HCT116 (cell line): ENCODE results near the gene INPP1.

Experiments used
- CEBPB ChIP-seq: IDR thresholded peaks from 2 replicates; pipeline ENCODE4 v1.6.1; 2012; ENCODE audit warnings: low read depth
- CTCF ChIP-seq, 3 experiments: fragments of 200-600 bp in 1 of 3; sonication (generic) in 1 of 3; IDR thresholded peaks in 2 of 3; conservative IDR thresholded peaks in 1 of 3; 2 replicates each; pipeline ENCODE4 v1.5.1; 2012 to 2017; ENCODE audit warnings: low read depth in 2 of 3, low read length in 2 of 3, antibody characterized with exemption in 1 of 3, borderline replicate concordance in 1 of 3, control low read depth in 1 of 3, mild to moderate bottlenecking in 1 of 3, mixed read lengths in 1 of 3, mixed run types in 1 of 3, moderate library complexity in 1 of 3; ENCODE audit not compliant: insufficient read depth in 1 of 3
- EZH2phosphoT487 ChIP-seq: fragments of 200-600 bp; IDR thresholded peaks from 2 replicates; pipeline ENCODE4 v1.6.1; 2018; ENCODE audit warnings: antibody characterized with exemption, borderline replicate concordance
- POLR2A ChIP-seq: IDR thresholded peaks from 2 replicates; pipeline ENCODE4 v1.7.0; 2011; ENCODE audit warnings: borderline replicate concordance; ENCODE audit not compliant: insufficient read depth, insufficient read length; ENCODE audit errors: extremely low read depth
- POLR2AphosphoS5 ChIP-seq: IDR thresholded peaks from 2 replicates; pipeline ENCODE4 v1.6.1; 2011; ENCODE audit warnings: mild to moderate bottlenecking, low read depth, low read length, moderate library complexity
- SP1 ChIP-seq: IDR thresholded peaks from 2 replicates; pipeline ENCODE4 v1.6.1; 2012; ENCODE audit warnings: low read depth
- ZFX ChIP-seq: fragments of 450-650 bp; IDR thresholded peaks from 2 replicates; pipeline ENCODE4 v1.6.1; 2017

- TF ChIP-seq POLR2A (no peak), ZFX (no peak), CTCF (IDR thresholded peaks at IDR 0.05 in 2 of 3, conservative IDR thresholded peaks at IDR 0.05 in 1 of 3; ENCODE audit: borderline replicate concordance in 1 of 3, insufficient read depth in 1 of 3, low read depth in 2 of 3, low read length in 2 of 3) (no peak), CEBPB (no peak), SP1 (no peak), EZH2phosphoT487 (no peak), POLR2AphosphoS5 (no peak)
Measured at GRCh38 chr2:190376083-190376482, 32.7 kb downstream of the INPP1 start.
